Aorta (tissue), 5 donors: ENCODE results near the gene DPEP2NB. TPM values are rescaled to one million over a fixed set of nuclear protein-coding genes. Genes with fewer than 3 reads are reported as not detected.

Source experiments
- ATAC-seq: fragments of 200-7000 bp; cut with Tn5 transposase; one replicate; pipeline ENCODE4 v1.9.1; 2022; ENCODE audit warnings: moderate library complexity; ENCODE audit not compliant: low FRiP score
- DNase-seq, 2 donors: peaks; one replicate each; pipeline ENCODE4 v3.0.0-alpha.2; 2020
- H3K27ac ChIP-seq, 2 donors: one replicate each; pipeline ENCODE4 v1.5.1; 2013; ENCODE audit warnings: low read length in 2 of 2, mild to moderate bottlenecking in 2 of 2, moderate library complexity in 2 of 2, control low read depth in 1 of 2, inconsistent platforms in 1 of 2, low read depth in 1 of 2
- H3K27me3 ChIP-seq, 2 donors: one replicate each; pipeline ENCODE4 v1.6.1; 2013; ENCODE audit warnings: control low read depth in 1 of 2, low read length in 1 of 2, mild to moderate bottlenecking in 1 of 2, moderate library complexity in 1 of 2; ENCODE audit not compliant: insufficient read depth in 2 of 2, control insufficient read depth in 1 of 2
- H3K36me3 ChIP-seq, 2 donors: one replicate each; pipeline ENCODE4 v1.6.1; 2013; ENCODE audit warnings: control low read depth in 1 of 2, low read length in 1 of 2, mild to moderate bottlenecking in 1 of 2; ENCODE audit not compliant: insufficient read depth in 2 of 2, control insufficient read depth in 1 of 2
- H3K4me1 ChIP-seq, 2 donors: one replicate each; pipeline ENCODE4 v1.6.1; 2013; ENCODE audit warnings: low read length in 2 of 2, control low read depth in 1 of 2, mild to moderate bottlenecking in 1 of 2, moderate library complexity in 1 of 2; ENCODE audit not compliant: insufficient read depth in 2 of 2, control insufficient read depth in 1 of 2
- H3K4me3 ChIP-seq, 2 donors: one replicate each; pipeline ENCODE4 v1.5.1; 2013; ENCODE audit warnings: low read length in 2 of 2, control low read depth in 1 of 2, mild to moderate bottlenecking in 1 of 2
- H3K9me3 ChIP-seq: one replicate; pipeline ENCODE4 v1.6.1; 2013; ENCODE audit warnings: mild to moderate bottlenecking, low read length; ENCODE audit not compliant: control insufficient read depth
- WGBS, 2 donors: extraction: QIAGEN DNeasy Blood & Tissue Kit; methylation state at CpG; one replicate each; pipeline ENCODE4 v1.1.7; 2013; 5-methylcytosine and 5-hydroxymethylcytosine counted together
- intact Hi-C, 2 donors: fragments of 100-400 bp; cut with DNase I; formaldehyde crosslinking; loops; one replicate each; pipeline versions ENCODE4 v1.14.2 to v1.15.0; 2022
- long read RNA-seq, 2 donors: library from polyadenylated mRNA; unstranded; transcript quantifications; one replicate each; pipeline ENCODE4 v2.0.0, GENCODE V29; 2020 to 2021
- polyA plus RNA-seq, 2 donors: library from polyadenylated mRNA; stranded (reverse); fragments of 200-250 nt; gene quantifications; one replicate each; pipeline ENCODE4 v1.2.3, GENCODE V29; 2013
- total RNA-seq, 2 donors: library from RNA; stranded (reverse); fragmentation: NEBNext Ultra II Directional; extraction: Animal tissue kit (Norgen Biotek cat#: 25700); gene quantifications; one replicate each; pipeline ENCODE4 v1.2.1, GENCODE V29; 2021
- donor health status: healthy with polysubstance abuse.
- donor health status: Bipolar disorder and iron deficiency.
- donor health status: DM: no; HTN: no; CAD: no.
- donor health status: DM: no; HTN: no; CAD: no.
- donor health status: DM: yes; HTN: yes; CAD: no.

Gene DPEP2NB
- total RNA-seq (not detected), polyA plus RNA-seq (not detected)
- long read RNA-seq, donor 1: 0 reads
- long read RNA-seq, donor 2: 0 reads

DNA sequence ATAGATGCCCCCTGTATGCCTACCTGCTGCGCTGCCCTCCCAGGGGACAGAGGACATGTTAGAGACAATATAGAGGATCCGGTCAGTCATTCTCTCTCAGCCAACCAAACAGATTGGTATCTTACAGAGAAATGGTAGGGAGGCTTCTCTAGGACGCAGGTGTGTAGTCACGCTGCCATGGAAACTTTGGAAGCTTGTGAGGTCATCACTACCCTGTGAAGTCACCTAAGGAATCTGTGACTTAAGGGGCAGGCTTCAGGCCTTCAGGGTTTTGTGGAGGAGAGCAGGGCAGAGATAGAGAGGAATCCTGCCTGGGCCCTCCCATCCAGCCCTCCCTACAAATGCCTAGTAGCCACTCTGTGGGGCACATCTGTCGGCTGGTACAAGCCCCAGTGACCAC lies at the start of gene DPEP2NB:
Gene DPEP2NB (minus strand): TSS at position 231 of the 400 bp plus-strand sequence. CDS start 141 bp downstream, at position 90.
- H3K27me3 ChIP-seq: no peaks in the 10 kb centered on the region
- DNase-seq: no peak

GRCh38 chr16:68064791-68065365 lies 49.2 kb upstream of the DPEP2NB start:
- H3K27ac ChIP-seq: peak overlapping the region; percentile 23 to 93
- no peak overlapping the region for H3K4me3 ChIP-seq
- intact Hi-C loops: no loop called here
- DNase-seq (peak; percentile 82 to 85), ATAC-seq (peak; percentile 81)
- no peaks in the 10 kb centered on the region for H3K36me3 ChIP-seq
- H3K27me3 ChIP-seq: no peaks in the 10 kb centered on the region
- 7 to 17% methylated on average over 2 of the region's 2 CpGs for WGBS, 2 donors
- no peaks in the 10 kb centered on the region for H3K9me3 ChIP-seq
- H3K4me1 ChIP-seq: peaks cover 2 to 5% of the 10 kb centered on the region in 2 donors

More for the DNA sequence above, at the start of gene DPEP2NB:
- ATAC-seq: no peak
- H3K4me1 ChIP-seq: no peaks in the 10 kb centered on the region
- no peaks in the 10 kb centered on the region for H3K36me3 ChIP-seq
- 82 to 85% methylated on average over 5 of the region's 5 CpGs for WGBS, 2 donors
- H3K9me3 ChIP-seq: no peaks in the 10 kb centered on the region
- no peak within 1 kb of the TSS for H3K4me3 ChIP-seq
- no peak within 1 kb of the TSS for H3K27ac ChIP-seq
- intact Hi-C loops: no loop called here

GRCh38 chr16:68062910-68063393 lies 47.2 kb upstream of the DPEP2NB start:
- H3K36me3 ChIP-seq: no peaks in the 10 kb centered on the region
- DNase-seq (no peak), ATAC-seq (no peak)
- 94 to 95% methylated on average over 4 of the region's 4 CpGs for WGBS, 2 donors
- H3K4me3 ChIP-seq: no peak overlapping the region
- no peaks in the 10 kb centered on the region for H3K27me3 ChIP-seq
- intact Hi-C loops: no loop called here
- H3K9me3 ChIP-seq: no peaks in the 10 kb centered on the region
- peak overlapping the region in 1 of 2 donors; percentile 42 for H3K27ac ChIP-seq
- peaks cover 2 to 5% of the 10 kb centered on the region in 2 donors for H3K4me1 ChIP-seq

GRCh38 chr16:68061396-68061795 lies 45.7 kb upstream of the DPEP2NB start:
- Histone ChIP-seq H3K4me3 (no peak overlapping the region), H3K4me1 (peaks cover 2 to 5% of the 10 kb centered on the region in 2 donors), H3K36me3 (no peaks in the 10 kb centered on the region), H3K27ac (no peak overlapping the region), H3K9me3 (no peaks in the 10 kb centered on the region), H3K27me3 (no peaks in the 10 kb centered on the region)
- intact Hi-C loops: no loop called here
- ATAC-seq (no peak), DNase-seq (no peak)
- 77 to 85% methylated on average over 3 of the region's 3 CpGs for WGBS, 2 donors

DNA sequence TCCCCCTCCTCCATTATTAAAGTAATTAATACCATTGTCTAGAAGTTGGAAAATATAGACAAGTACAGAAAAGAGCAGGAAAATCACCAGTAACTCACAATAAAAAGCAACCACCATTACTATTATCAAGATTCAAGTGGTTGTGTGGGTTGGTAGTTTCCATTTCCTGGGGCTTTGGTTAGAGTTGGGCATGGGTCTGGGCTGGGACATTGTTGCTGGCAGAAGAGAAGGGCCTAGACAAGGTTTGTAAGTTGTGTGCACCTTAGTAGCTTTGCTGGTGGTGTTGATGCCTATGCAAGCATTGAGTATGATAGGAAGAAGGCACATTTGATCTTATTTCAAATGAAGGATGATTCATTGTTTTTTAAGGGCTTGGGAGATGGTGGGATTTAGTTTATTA lies 44.1 kb upstream of the DPEP2NB start:
- Histone ChIP-seq H3K27me3 (no peaks in the 10 kb centered on the region), H3K4me1 (no peaks in the 10 kb centered on the region), H3K27ac (no peak overlapping the region), H3K9me3 (no peaks in the 10 kb centered on the region), H3K4me3 (no peak overlapping the region), H3K36me3 (no peaks in the 10 kb centered on the region)
- DNase-seq: no peak
- no peak for ATAC-seq
- intact Hi-C loops: no loop called here

GRCh38 chr16:68055395-68055794 lies 39.7 kb upstream of the DPEP2NB start:
- Histone ChIP-seq H3K36me3 (peaks cover 0 to 4% of the 10 kb centered on the region in 2 donors), H3K4me1 (no peaks in the 10 kb centered on the region), H3K9me3 (no peaks in the 10 kb centered on the region), H3K27ac (no peak overlapping the region), H3K4me3 (no peak overlapping the region), H3K27me3 (no peaks in the 10 kb centered on the region)
- WGBS, 2 donors: 88 to 89% methylated on average over 3 of the region's 3 CpGs
- intact Hi-C loops: no loop called here
- no peak for ATAC-seq
- no peak for DNase-seq

DNA sequence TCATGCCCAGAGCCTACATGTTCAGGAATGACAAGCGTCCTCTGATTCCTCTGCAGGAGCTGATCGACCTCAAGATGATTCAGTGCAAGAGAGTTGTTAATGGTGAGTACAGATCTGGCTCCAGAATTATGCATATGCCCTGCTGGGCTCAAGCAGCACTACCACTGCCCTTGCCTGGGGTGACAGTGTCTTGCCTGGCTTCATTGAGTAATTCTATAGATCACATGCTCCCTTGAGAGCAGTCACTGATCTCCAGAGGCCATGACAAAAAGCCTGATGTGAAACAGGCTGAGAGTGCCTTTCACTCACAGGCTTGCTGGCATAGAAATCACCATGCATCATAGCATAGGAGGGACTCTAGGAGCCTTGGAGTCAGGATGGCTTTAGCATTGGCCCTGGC lies 33.7 kb upstream of the DPEP2NB start:
- DNase-seq (no peak), ATAC-seq (no peak)
- peaks cover 0 to 2% of the 10 kb centered on the region in 2 donors for H3K4me1 ChIP-seq
- intact Hi-C loops: no loop called here
- WGBS, 2 donors: 92 to 93% methylated on average over 2 of the region's 2 CpGs
- H3K27ac ChIP-seq: no peak overlapping the region
- H3K9me3 ChIP-seq: no peaks in the 10 kb centered on the region
- H3K36me3 ChIP-seq: peaks cover 4 to 9% of the 10 kb centered on the region in 2 donors
- no peak overlapping the region for H3K4me3 ChIP-seq
- no peaks in the 10 kb centered on the region for H3K27me3 ChIP-seq

DNA sequence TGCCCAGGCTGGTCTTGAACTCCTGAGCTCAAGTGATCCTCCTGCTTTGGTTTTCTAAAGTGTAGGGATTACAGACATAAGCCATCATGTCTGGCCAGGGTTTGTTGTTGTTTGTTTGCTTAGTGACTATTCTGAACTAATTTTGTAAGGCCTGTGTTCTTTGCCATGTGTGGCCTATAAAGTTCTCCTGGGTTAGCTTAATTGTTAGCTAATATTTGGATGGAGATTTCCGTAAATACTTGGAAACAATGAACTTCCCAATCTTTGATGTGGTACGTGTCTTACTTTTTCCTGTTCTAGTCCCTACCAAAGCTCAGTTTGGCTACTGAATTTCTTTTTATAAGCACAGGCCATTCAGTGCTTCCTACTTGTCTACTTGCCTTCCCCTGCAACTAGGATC lies 32.3 kb upstream of the DPEP2NB start:
- Histone ChIP-seq H3K9me3 (no peaks in the 10 kb centered on the region), H3K36me3 (peaks cover 4 to 6% of the 10 kb centered on the region in 2 donors), H3K27ac (no peak overlapping the region), H3K4me1 (peaks cover 0 to 2% of the 10 kb centered on the region in 2 donors), H3K27me3 (no peaks in the 10 kb centered on the region), H3K4me3 (no peak overlapping the region)
- no peak for ATAC-seq
- no peak for DNase-seq
- 91 to 95% methylated on average over 2 of the region's 2 CpGs for WGBS, 2 donors
- intact Hi-C loops: no loop called here

DNA sequence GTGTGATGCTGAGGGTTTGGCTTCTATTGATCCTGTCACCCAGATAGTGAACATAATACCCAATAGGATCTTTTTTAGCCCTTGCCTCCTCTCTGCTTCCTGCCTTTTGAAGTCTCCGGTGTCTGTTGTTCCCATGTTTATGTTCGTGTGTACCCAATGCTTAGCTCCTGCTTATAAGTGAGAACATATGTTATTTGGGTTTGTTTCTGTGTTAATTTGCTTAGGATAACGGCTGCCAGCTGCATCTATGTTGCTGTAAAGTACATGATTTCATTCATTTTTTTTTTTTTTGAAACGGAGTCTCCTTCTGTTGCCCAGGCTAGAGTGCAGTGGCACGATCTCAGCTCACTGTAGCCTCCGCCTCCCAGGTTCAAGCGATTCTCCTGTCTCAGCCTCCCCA lies 30.4 kb upstream of the DPEP2NB start:
- Histone ChIP-seq H3K4me3 (no peak overlapping the region), H3K36me3 (peaks cover 4 to 6% of the 10 kb centered on the region in 2 donors), H3K27me3 (no peaks in the 10 kb centered on the region), H3K4me1 (peaks cover 0 to 2% of the 10 kb centered on the region in 2 donors), H3K9me3 (no peaks in the 10 kb centered on the region), H3K27ac (no peak overlapping the region)
- intact Hi-C loops: no loop called here
- DNase-seq (no peak), ATAC-seq (no peak)
- WGBS, 2 donors: 85 to 86% methylated on average over 7 of the region's 7 CpGs
